Measurements from ENCODE around the gene CEACAM1. TPM values are rescaled to one million over a fixed set of nuclear protein-coding genes. Genes with fewer than 3 reads are reported as not detected.
A peak's percentile ranks its signal among the peaks of the same experiment; 100 is the strongest.
"Not testable (repeated sequence)": the region's sequence is repeated elsewhere in the genome, so short reads cannot be mapped to it uniquely, and the experiment has no call there.

Gene CEACAM1
- total RNA-seq, 6 experiments from 2014 or later: 27.4 to 64.6 (median 45.7) TPM

GRCh38 chr19:42552086-42553065 is 24.1 kb upstream of the CEACAM1 start:
- H3K27ac ChIP-seq: no peak overlapping the region
- no peaks in the 10 kb centered on the region for H3K36me3 ChIP-seq
- no peaks in the 10 kb centered on the region for H3K4me1 ChIP-seq
- TF ChIP-seq CTCF (IDR thresholded peaks at IDR 0.05) (no peak), POLR2A (IDR thresholded peaks at IDR 0.05) (no peak)
- H3K9me3 ChIP-seq: no peaks in the 10 kb centered on the region
- H3K27me3 ChIP-seq: no peaks in the 10 kb centered on the region
- H3K4me3 ChIP-seq: no peak overlapping the region
- DNase-seq: no peak
- 28% methylated on average over 3 of the region's 8 CpGs for WGBS (ENCODE audit: insufficient coverage, low coverage, low lambda C conversion rate, missing lambda C conversion rate)
- ATAC-seq: no peak
- intact Hi-C loops (cut with DNase I): no loop called here

GRCh38 chr19:42550521-42550920 is 22.2 kb upstream of the CEACAM1 start:
- H3K36me3 ChIP-seq; intact Hi-C loops (cut with DNase I); H3K4me3 ChIP-seq; DNase-seq; H3K4me1 ChIP-seq; H3K9me3 ChIP-seq; H3K27ac ChIP-seq; ATAC-seq; H3K27me3 ChIP-seq: not testable (repeated sequence)
- WGBS (ENCODE audit: insufficient coverage, low coverage, low lambda C conversion rate, missing lambda C conversion rate): no CpG with 5 or more reads among the region's 6 CpGs

GRCh38 chr19:42549067-42549466 is 20.8 kb upstream of the CEACAM1 start:
- 80% methylated on average over 1 of the region's 1 CpG for WGBS (ENCODE audit: insufficient coverage, low coverage, low lambda C conversion rate, missing lambda C conversion rate)
- H3K27me3 ChIP-seq; H3K4me3 ChIP-seq; H3K36me3 ChIP-seq; H3K27ac ChIP-seq; ATAC-seq; H3K9me3 ChIP-seq; intact Hi-C loops (cut with DNase I); H3K4me1 ChIP-seq: not testable (repeated sequence)
- peak in 1 of 3 donors; percentile 4 for DNase-seq

GRCh38 chr19:42548552-42548951 is 20.3 kb upstream of the CEACAM1 start:
- TF ChIP-seq POLR2A (IDR thresholded peaks at IDR 0.05): no peak
- no peak for TF ChIP-seq CTCF (IDR thresholded peaks at IDR 0.05)
- no peaks in the 10 kb centered on the region for H3K9me3 ChIP-seq
- H3K36me3 ChIP-seq: no peaks in the 10 kb centered on the region
- DNase-seq (peak in 1 of 3 donors; percentile 2), ATAC-seq (no peak)
- H3K4me3 ChIP-seq: no peak overlapping the region
- H3K27ac ChIP-seq: no peak overlapping the region
- no peaks in the 10 kb centered on the region for H3K27me3 ChIP-seq
- intact Hi-C loops (cut with DNase I): no loop called here
- 52% methylated on average over 3 of the region's 4 CpGs for WGBS (ENCODE audit: insufficient coverage, low coverage, low lambda C conversion rate, missing lambda C conversion rate)
- H3K4me1 ChIP-seq: no peaks in the 10 kb centered on the region

GRCh38 chr19:42547929-42548328 is 19.6 kb upstream of the CEACAM1 start:
- no peaks in the 10 kb centered on the region for H3K4me1 ChIP-seq
- WGBS (ENCODE audit: insufficient coverage, low coverage, low lambda C conversion rate, missing lambda C conversion rate): 40% methylated on average over 2 of the region's 2 CpGs
- ATAC-seq: no peak
- intact Hi-C loops (cut with DNase I): no loop called here
- H3K27me3 ChIP-seq: no peaks in the 10 kb centered on the region
- H3K27ac ChIP-seq: no peak overlapping the region
- H3K36me3 ChIP-seq: no peaks in the 10 kb centered on the region
- no peak overlapping the region for H3K4me3 ChIP-seq
- DNase-seq: no peak
- TF ChIP-seq POLR2A (IDR thresholded peaks at IDR 0.05): no peak
- no peak for TF ChIP-seq CTCF (IDR thresholded peaks at IDR 0.05)
- H3K9me3 ChIP-seq: no peaks in the 10 kb centered on the region

Data from right lobe of liver (tissue), 6 donors.